Measurements from ENCODE around the gene SCYGR1.

Gene SCYGR1

DNA sequence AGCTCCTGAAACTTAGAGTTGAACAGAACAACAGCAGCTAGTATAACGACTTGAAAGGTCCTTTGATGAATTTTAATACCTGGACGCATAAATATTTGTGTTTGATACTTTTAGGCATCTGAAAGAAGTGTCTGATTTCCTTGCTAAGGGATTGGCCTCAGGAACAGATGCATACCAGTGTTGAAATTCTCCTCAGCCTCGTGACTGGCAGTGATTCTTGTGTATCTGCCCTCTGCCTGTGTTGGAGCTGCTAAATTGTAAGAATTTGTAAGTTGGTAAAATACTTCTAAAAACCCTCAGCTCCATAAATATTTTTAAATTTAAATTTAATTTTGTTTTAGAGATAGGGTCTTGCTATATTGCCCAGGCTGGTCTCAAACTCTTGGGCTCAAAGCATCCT lies 22.4 kb upstream of the SCYGR1 start:
- TF ChIP-seq, protein P1, sequence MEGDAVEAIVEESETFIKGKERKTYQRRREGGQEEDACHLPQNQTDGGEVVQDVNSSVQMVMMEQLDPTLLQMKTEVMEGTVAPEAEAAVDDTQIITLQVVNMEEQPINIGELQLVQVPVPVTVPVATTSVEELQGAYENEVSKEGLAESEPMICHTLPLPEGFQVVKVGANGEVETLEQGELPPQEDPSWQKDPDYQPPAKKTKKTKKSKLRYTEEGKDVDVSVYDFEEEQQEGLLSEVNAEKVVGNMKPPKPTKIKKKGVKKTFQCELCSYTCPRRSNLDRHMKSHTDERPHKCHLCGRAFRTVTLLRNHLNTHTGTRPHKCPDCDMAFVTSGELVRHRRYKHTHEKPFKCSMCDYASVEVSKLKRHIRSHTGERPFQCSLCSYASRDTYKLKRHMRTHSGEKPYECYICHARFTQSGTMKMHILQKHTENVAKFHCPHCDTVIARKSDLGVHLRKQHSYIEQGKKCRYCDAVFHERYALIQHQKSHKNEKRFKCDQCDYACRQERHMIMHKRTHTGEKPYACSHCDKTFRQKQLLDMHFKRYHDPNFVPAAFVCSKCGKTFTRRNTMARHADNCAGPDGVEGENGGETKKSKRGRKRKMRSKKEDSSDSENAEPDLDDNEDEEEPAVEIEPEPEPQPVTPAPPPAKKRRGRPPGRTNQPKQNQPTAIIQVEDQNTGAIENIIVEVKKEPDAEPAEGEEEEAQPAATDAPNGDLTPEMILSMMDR (conservative IDR thresholded peaks at IDR 0.05): no peak
- no peak overlapping the region for H3K27ac ChIP-seq

DNA sequence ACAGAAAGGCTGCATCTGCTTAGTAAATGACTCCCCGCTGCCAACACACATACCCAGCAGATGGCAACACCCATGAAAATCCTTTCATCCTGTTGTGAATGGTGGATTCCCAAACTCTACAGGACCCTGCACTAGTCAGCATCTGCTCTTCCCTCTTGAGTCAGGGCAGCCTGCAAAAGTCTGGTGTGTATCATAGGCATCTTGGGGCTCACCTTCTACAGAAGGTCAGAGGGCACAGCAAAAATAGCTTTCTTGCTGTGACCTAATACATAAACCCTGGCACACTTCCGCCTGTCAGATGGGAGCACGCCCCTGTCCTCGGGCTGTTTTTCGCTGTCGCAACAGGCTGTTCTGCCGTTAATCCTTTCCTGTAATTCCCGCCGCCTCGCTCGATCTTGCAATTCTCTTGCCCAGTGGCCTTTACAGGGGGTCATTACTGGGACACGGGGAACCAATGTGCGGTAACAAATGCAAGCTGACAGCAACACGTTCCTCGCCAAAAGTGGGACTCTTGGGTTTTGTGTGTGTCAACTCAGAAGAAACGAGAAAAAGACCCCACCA lies 19.9 kb upstream of the SCYGR1 start:
- H3K27ac ChIP-seq: peak overlapping the region; percentile 78
- TF ChIP-seq, protein P1 (conservative IDR thresholded peaks at IDR 0.05): no peak

- TF ChIP-seq, protein P1 (conservative IDR thresholded peaks at IDR 0.05): peak; percentile 83
- H3K27ac ChIP-seq: peak overlapping the region; percentile 78
Measured at GRCh38 chr2:227406177-227407031, 18.7 kb upstream of the SCYGR1 start.

GRCh38 chr2:227404585-227405271 lies 17.0 kb upstream of the SCYGR1 start:
- no peak overlapping the region; the same call in 1 of the 2 replicates for H3K27ac ChIP-seq
- TF ChIP-seq, protein P1 (conservative IDR thresholded peaks at IDR 0.05): no peak

- H3K27ac ChIP-seq: no peak overlapping the region
- TF ChIP-seq, protein P1 (conservative IDR thresholded peaks at IDR 0.05): no peak
Measured at GRCh38 chr2:227402959-227403358, 15.2 kb upstream of the SCYGR1 start.

- no peak overlapping the region for H3K27ac ChIP-seq
- TF ChIP-seq, protein P1 (conservative IDR thresholded peaks at IDR 0.05): no peak
Measured at GRCh38 chr2:227402321-227402720, 14.6 kb upstream of the SCYGR1 start.

GRCh38 chr2:227401550-227401949 lies 13.8 kb upstream of the SCYGR1 start:
- TF ChIP-seq, protein P1 (conservative IDR thresholded peaks at IDR 0.05): no peak
- H3K27ac ChIP-seq: no peak overlapping the region

Data from VCaP (cell line).